A673 (cell line): ENCODE results near the gene MPDZ.

Source experiments
- CTCF ChIP-seq: fragments of 300-800, 200-600 bp; sonication (generic); conservative IDR thresholded peaks from 2 replicates; pipeline ENCODE4 v1.5.1; 2017; ENCODE audit warnings: low read depth, mild to moderate bottlenecking, antibody characterized with exemption, low read length, moderate library complexity, mixed read lengths
- EZH2 ChIP-seq: fragments of 200-600 bp; sonication (generic); IDR thresholded peaks from 2 replicates; pipeline ENCODE4 v1.6.1; 2017; ENCODE audit warnings: borderline replicate concordance, low read depth, mild to moderate bottlenecking, mixed read lengths, antibody characterized with exemption, low read length; ENCODE audit not compliant: poor library complexity, severe bottlenecking

- TF ChIP-seq CTCF (no peak), EZH2 (no peak)
These were observed 45.5 kb upstream of the MPDZ start for GRCh38 chr9:13324988-13325387.
